Limb (tissue), 2 donors: Measurements from ENCODE around the gene HIBCH.
"Not testable (repeated sequence)": the region's sequence is repeated elsewhere in the genome, so short reads cannot be mapped to it uniquely, and the experiment has no call there.

Experiments
- DNase-seq, 2 donors: peaks; one replicate each; pipeline ENCODE4 v3.0.0-alpha.2; 2016; ENCODE audit errors: extremely low spot score in 2 of 2

Gene HIBCH

DNA sequence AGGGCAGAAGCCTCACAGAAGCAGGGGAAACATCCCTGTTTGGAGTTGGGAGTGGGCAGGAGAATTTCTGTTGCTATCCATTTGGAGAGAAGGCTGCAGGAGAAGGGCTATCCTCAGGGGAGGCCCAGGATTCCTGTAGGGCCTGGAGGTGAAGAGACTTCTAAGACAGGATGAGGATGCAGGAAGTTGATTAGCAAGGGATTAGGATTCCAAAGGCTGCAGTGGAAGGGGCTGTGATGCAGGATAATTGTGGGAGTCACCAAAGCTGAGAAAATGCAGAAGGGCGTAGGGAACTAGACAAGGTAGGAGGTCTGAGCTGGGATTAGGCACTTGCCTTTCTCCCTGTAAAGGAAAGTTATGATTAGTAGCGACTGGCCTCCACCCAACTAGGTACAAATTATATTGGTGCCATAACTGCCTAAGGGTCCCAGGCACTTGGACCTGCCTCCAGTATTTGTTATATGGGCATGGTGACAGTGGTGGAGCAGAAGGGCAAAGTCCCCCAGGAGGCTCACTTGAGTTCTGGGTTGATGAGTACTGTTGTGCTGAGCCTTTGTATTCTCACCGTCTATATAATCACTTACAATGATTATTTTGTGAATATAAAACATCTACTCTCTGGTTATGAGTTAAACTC, 160.7 kb downstream of the HIBCH start:
- DNase-seq = no peak

- DNase-seq = not testable (repeated sequence)
Observed at GRCh38 chr2:190157613-190158528, 161.8 kb downstream of the HIBCH start.

- DNase-seq = no peak
Observed at GRCh38 chr2:190156530-190157212, 163.0 kb downstream of the HIBCH start.
